GM21529 (cell line): ENCODE measurements around the gene TMEM43.

ENCODE experiments used
- ATAC-seq: cut with Tn5 transposase; IDR thresholded peaks from one replicate; pipeline ENCODE4 v1.9.1; 2021; ENCODE audit not compliant: unreplicated experiment

The TMEM43 gene

DNA sequence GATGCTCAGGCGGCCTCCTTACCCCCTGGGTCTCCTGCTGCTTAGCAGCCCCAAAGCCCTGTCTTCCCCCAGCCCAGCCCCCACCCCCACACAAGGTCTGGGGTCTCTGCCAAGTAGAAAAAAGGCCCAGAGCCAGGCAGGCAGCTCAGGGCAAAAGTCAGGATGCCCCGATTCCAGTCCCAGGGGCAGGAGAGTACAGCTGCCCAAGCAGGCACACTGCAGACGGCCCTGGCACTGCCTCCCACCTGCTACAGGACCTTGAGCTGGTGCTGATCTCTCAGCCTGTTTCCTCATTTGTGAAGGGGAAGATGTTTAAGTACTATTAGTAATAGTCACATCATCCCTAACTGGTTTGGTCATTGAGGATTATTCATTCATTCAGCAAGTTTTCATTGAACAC lies 12.6 kb downstream of the TMEM43 start:
- no peak for ATAC-seq

DNA sequence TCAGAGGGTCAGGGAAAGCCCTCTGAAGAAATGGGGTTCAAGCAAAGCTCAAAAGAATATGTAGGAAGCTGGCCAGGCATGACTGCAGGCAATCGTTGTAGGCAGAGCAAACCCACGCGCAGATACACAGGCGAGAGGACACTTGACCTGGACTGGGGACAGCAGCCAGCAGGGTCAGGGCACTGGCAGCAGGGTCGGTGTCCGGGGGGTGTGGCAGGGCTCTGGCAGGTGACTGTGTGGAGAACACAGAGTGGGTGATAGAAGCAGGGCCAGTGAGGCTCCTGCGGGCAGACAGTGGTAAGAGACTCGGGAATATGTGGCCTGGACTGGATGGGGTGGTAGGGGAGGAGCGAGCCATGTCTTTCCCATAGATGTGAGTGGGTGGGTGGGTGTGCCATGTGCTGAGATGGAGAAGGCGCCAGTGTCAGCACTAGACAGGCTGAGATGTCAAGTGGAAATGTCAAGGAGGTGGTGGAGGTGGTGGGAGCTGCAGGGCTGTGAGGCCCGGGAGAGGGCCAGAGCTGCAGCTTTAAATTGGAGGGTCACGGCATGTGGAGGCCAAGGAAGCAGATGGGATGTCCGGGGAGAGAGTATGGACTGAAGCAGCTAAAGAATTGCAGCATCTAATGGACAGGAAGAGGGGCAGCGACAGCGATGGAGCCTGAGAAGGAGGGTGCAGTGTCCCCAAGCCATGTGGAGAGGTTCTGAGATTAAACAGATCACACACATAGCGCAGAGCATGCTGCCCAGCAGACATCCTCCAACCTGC lies 13.4 kb downstream of the TMEM43 start:
- no peak for ATAC-seq

GRCh38 chr3:14138878-14139655 lies 14.2 kb downstream of the TMEM43 start:
- ATAC-seq, result no peak

DNA sequence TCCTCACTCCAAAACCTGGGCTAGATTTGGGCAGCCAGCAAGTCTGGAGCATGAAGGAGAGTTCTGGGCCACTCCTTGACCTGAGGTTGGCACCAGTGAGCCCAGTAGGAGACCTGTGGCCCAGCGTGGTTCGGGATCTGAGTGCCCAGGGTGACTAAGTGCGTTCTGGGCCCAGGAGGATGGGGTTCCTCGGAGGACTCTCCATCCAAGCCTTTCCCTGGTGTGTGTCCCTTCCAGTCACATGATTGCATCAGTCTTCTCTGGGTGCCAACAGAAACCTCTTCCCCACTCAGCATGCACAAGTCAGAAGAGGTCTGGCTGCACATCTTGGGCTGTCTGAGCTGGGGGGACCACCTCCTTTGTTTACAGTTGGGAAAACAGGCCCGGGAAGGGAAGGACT lies 14.9 kb downstream of the TMEM43 start:
- no peak for ATAC-seq

DNA sequence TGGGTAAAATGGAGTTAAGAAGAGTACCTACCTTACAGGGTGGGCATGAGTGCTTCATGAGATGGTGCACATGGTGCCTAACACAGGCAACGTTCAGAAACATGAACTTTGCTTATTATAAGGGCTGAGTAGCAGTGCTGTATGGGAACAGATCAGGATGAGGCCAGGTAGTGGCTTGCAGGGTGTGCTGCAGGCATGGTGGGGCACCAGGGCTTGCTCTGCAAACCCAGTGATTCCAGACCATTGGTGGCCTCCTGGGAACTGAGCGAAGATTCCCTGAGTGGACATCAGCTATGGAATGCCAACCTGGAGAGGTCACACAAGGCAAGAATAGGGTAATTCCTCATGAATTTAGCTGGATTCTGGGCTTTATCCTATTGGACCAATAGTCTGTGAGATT lies 15.8 kb downstream of the TMEM43 start:
- ATAC-seq, result no peak

- ATAC-seq, result no peak
Measured at GRCh38 chr3:14141144-14141543, 16.3 kb downstream of the TMEM43 start.

GRCh38 chr3:14141602-14142341 lies 16.9 kb downstream of the TMEM43 start:
- no peak for ATAC-seq

DNA sequence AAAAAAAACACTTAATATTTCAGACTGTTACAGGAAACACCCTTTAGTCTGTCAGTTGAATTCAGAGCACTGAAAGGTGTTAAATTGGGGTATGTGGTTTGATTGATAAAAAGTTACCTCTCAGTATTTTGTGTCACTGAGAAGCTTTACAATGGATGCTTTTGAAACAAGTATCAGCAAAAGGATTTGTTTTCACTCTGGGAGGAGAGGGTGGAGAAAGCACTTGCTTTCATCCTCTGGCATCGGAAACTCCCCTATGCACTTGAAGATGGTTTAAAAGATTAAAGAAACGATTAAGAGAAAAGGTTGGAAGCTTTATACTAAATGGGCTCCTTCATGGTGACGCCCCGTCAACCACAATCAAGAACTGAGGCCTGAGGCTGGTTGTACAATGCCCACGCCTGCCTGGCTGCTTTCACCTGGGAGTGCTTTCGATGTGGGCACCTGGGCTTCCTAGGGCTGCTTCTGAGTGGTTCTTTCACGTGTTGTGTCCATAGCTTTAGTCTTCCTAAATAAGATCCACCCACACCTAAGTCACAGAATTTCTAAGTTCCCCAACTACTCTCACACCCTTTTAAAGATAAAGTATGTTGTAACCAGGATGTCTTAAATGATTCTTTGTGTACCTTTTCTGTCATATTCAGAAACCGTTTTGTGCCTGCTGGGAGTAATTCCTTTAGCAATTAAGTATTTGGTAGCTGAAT lies 17.9 kb downstream of the TMEM43 start:
- ATAC-seq, result no peak

- ATAC-seq, result no peak
Measured at GRCh38 chr3:14143271-14144225, 18.7 kb downstream of the TMEM43 start.

DNA sequence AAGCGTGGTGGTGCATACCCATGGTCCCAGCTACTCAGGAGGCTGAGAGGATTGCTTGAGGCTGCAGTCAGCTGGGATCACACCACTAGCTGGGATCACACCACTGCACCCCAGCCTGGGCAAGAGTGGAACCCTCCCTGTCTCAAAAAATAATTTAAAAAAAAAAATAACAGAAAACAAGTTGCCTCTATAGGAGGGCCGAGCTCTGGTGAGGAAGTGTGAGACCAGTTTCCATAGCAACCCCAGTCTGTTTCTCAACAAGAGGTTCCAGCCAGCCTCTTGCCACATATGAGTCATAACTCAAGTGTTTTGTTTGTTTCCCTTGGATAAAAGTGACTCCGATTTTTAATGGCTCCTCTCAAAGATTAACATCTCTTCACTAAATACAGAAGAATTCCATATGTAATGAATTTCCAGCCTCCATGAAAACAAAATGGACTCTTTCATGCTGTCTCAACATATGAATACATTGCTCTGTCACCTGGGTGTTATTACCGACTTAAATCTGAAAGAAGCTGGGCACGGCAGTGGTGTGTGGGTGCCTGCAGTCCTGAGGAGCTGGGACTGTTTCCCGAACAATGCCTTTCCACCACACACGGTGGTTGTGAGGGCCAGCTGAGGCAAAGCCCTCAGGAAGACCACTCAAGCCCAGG lies 19.7 kb downstream of the TMEM43 start:
- peak; percentile 99 for ATAC-seq

DNA sequence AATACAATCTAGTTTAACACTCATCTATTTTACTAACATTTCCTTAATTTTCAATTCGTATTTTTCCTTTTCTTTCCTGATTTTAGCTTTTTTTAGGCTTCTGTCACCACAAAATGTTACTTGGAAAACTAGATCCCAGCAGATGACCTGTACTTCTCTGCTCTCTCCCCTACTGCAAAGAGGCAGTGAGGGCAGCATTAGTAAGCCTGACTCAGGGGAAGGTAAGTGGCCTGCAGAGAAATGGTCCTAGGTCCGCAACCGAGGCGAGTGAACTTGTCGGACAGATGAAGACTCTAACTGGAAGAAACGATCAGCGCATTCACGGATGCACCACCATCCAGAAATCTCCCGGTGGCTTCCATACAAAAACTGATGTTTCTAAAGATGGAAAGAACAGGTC lies 20.4 kb downstream of the TMEM43 start:
- no peak for ATAC-seq

GRCh38 chr3:14145670-14146380 lies 21.0 kb downstream of the TMEM43 start:
- no peak for ATAC-seq

DNA sequence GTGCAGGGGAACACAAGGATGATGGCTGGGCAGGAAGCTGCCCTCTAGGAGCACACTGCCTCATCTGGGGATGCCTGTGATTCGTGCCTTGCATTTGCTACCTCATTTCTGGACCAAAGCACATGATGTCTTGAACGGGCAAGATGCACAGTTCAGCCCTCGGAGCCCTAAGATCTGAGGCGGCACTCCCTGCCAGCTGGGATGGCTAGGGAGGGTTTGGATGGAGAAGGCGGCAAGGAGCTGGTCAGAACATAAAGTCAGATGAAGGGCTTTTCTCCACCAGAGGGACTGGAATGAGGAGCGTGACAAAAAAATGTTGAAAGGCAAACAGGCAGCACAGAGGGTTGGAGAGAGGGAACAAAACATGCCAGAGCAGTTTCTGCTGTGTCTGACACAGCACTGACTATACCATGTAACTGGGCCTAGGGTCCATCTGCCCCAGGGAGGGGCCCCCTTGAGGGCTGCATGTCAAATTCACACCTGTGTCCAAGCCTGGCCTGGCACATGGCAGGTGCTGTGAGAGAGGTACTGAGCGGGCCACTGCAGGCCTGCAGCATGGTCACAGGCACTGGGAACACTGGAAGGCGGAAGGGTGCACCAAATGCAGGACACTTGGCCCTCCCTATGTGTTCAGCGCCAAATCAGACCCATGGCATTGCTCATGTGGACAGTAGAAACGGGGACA lies 21.7 kb downstream of the TMEM43 start:
- ATAC-seq, result no peak

DNA sequence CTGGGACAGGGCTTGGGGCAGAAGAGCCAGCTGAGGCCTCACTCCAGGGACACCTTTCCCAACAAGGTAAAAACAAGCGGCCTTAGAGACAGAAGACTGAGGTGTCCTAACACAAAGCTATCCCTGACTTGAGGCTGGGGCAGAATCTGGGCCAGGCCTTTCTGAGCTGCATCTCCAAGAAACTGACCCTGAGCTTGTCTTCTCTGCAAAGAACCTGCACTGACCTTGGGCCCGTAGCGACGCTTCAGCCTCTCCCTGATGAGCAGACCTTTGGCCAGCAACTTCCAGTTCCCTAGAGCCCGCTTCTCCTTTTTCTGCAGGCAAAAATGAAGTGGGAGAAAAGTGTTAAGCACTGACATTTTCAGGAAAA lies 22.2 kb downstream of the TMEM43 start:
- no peak for ATAC-seq

- ATAC-seq, result no peak
Measured at GRCh38 chr3:14147617-14148016, 22.8 kb downstream of the TMEM43 start.

- no peak for ATAC-seq
Measured at GRCh38 chr3:14148041-14148985, 23.5 kb downstream of the TMEM43 start.

DNA sequence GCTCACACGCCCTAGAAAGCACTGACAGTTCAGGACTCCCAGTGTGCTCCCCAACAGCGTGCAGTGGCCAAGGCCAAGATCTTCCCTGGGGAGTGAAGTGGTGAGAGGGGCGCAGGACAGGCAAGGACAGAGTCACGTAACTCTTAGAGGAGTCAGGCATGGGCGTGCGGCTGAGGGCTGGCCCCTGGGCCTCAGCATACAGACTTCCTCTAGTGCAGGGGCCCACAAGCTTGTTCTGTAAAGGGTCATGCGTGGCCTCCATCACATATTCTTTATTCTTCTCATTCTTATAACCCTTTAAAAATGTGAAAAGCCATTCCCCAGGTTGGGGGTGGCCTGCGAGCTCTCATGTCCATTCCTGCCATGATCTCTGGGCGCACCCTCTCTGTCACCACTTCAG lies 25.2 kb downstream of the TMEM43 start:
- no peak for ATAC-seq
